ENCODE data around the gene ZDHHC18.
"Not testable (repeated sequence)": the region's sequence is repeated elsewhere in the genome, so short reads cannot be mapped to it uniquely, and the experiment has no call there.

ZDHHC18 gene

GRCh38 chr1:26862781-26863684 lies 36.5 kb downstream of the ZDHHC18 start, which contains the start of gene SFN:
SFN (plus strand) TSS chr1:26863149; CDS start chr1:26863213, 64 bp downstream.
- H3K27ac ChIP-seq = peak within 1 kb of the TSS; percentile 97
- TF ChIP-seq CTCF (conservative IDR thresholded peaks at IDR 0.05) = peak; percentile 26; the same call in 1 of the 2 replicates

- no peak for TF ChIP-seq CTCF (conservative IDR thresholded peaks at IDR 0.05)
- peak overlapping the region; percentile 97 for H3K27ac ChIP-seq
These were observed 37.2 kb downstream of the ZDHHC18 start for GRCh38 chr1:26863685-26864077.

- TF ChIP-seq CTCF (conservative IDR thresholded peaks at IDR 0.05) = no peak; the same call in 1 of the 2 replicates
- H3K27ac ChIP-seq = peak overlapping the region; percentile 97
These were observed 38.4 kb downstream of the ZDHHC18 start for GRCh38 chr1:26864610-26865480.

GRCh38 chr1:26873097-26873496 lies 46.6 kb downstream of the ZDHHC18 start:
- not testable (repeated sequence) for H3K27ac ChIP-seq

- TF ChIP-seq CTCF (conservative IDR thresholded peaks at IDR 0.05) = no peak
- H3K27ac ChIP-seq = no peak overlapping the region
These were observed 48.4 kb downstream of the ZDHHC18 start for GRCh38 chr1:26874896-26875295.

GRCh38 chr1:26877326-26877725 lies 50.8 kb downstream of the ZDHHC18 start:
- no peak overlapping the region for H3K27ac ChIP-seq
- TF ChIP-seq CTCF (conservative IDR thresholded peaks at IDR 0.05) = no peak

GRCh38 chr1:26879793-26880192 lies 53.3 kb downstream of the ZDHHC18 start:
- H3K27ac ChIP-seq = no peak overlapping the region
- TF ChIP-seq CTCF (conservative IDR thresholded peaks at IDR 0.05) = no peak

GRCh38 chr1:26881611-26882010 lies 55.1 kb downstream of the ZDHHC18 start:
- not testable (repeated sequence) for H3K27ac ChIP-seq
